A549 (cell line): Measurements from ENCODE around the gene ZNF331.

ENCODE experiments used
- CTCF ChIP-seq: fragments of >200 bp; sonication (Bioruptor Twin); formaldehyde crosslinking; IDR thresholded peaks from 3 replicates; pipeline ENCODE4 v1.5.1; 2016
- EHF ChIP-seq: fragments of 250-450 bp; sonication (Bioruptor Pico); IDR thresholded peaks from 2 replicates; pipeline ENCODE4 v1.5.0; 2020; ENCODE audit warnings: mild to moderate bottlenecking
- EP300 ChIP-seq, 2 experiments: fragments of >200 bp; sonication (Bioruptor Twin); formaldehyde crosslinking; IDR thresholded peaks; 2 replicates in 1 of 2; 3 replicates in 1 of 2; pipeline ENCODE4 v1.6.1; 2016 to 2017
- ESRRA ChIP-seq: fragments of 150-350 bp; IDR thresholded peaks from 2 replicates; pipeline ENCODE4 v1.6.1; 2014; ENCODE audit warnings: mild to moderate bottlenecking, low read length, borderline replicate concordance
- MAZ ChIP-seq: fragments of 150-350 bp; IDR thresholded peaks from 2 replicates; pipeline ENCODE4 v1.6.1; 2014; ENCODE audit warnings: antibody characterized with exemption, low read depth, low read length, borderline replicate concordance
- NR3C1 ChIP-seq: fragments of >200 bp; sonication (Bioruptor Twin); formaldehyde crosslinking; IDR thresholded peaks from 3 replicates; pipeline ENCODE4 v1.6.1; 2017
- POLR2A ChIP-seq: IDR thresholded peaks from 2 replicates; pipeline ENCODE4 v1.6.1; 2012; ENCODE audit warnings: mild to moderate bottlenecking, low read length
- RCOR1 ChIP-seq: fragments of 150-350 bp; IDR thresholded peaks from 2 replicates; pipeline ENCODE4 v1.6.1; 2014; ENCODE audit warnings: antibody characterized with exemption, low read length, low read depth
- TP53 ChIP-seq: fragments of 250-450 bp; sonication (Bioruptor Pico); IDR thresholded peaks from 2 replicates; pipeline ENCODE4 v1.5.0; 2021; ENCODE audit warnings: mild to moderate bottlenecking, moderate library complexity
- TF ChIP-seq, protein P1 (sequence below): IDR thresholded peaks from 2 replicates; pipeline ENCODE4 v1.6.1; 2012
- TF ChIP-seq, protein P2 (sequence below): fragments of 200-600 bp; sonication (generic); IDR thresholded peaks from 2 replicates; pipeline ENCODE4 v1.6.1; 2016; ENCODE audit warnings: antibody characterized with exemption, mild to moderate bottlenecking, moderate library complexity
- TF ChIP-seq, protein P3 (sequence below): fragments of 450-650 bp; IDR thresholded peaks from 2 replicates; pipeline ENCODE4 v1.6.1; 2014; ENCODE audit warnings: antibody characterized with exemption

GRCh38 chr19:53612762-53613526 lies 75.0 kb downstream of the ZNF331 start:
- TF ChIP-seq CTCF, result no peak
- no peak for TF ChIP-seq TP53 (CRISPR knock-in tag)
- TF ChIP-seq, protein P1, sequence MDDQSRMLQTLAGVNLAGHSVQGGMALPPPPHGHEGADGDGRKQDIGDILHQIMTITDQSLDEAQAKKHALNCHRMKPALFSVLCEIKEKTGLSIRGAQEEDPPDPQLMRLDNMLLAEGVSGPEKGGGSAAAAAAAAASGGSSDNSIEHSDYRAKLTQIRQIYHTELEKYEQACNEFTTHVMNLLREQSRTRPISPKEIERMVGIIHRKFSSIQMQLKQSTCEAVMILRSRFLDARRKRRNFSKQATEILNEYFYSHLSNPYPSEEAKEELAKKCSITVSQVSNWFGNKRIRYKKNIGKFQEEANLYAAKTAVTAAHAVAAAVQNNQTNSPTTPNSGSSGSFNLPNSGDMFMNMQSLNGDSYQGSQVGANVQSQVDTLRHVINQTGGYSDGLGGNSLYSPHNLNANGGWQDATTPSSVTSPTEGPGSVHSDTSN, result no peak
- no peak for TF ChIP-seq NR3C1
- TF ChIP-seq ESRRA, result no peak
- TF ChIP-seq EHF (CRISPR knock-in tag), result no peak
- TF ChIP-seq MAZ, result no peak
- TF ChIP-seq RCOR1, result no peak
- no peak for TF ChIP-seq EP300 (IDR thresholded peaks at IDR 0.05)
- TF ChIP-seq, protein P2, sequence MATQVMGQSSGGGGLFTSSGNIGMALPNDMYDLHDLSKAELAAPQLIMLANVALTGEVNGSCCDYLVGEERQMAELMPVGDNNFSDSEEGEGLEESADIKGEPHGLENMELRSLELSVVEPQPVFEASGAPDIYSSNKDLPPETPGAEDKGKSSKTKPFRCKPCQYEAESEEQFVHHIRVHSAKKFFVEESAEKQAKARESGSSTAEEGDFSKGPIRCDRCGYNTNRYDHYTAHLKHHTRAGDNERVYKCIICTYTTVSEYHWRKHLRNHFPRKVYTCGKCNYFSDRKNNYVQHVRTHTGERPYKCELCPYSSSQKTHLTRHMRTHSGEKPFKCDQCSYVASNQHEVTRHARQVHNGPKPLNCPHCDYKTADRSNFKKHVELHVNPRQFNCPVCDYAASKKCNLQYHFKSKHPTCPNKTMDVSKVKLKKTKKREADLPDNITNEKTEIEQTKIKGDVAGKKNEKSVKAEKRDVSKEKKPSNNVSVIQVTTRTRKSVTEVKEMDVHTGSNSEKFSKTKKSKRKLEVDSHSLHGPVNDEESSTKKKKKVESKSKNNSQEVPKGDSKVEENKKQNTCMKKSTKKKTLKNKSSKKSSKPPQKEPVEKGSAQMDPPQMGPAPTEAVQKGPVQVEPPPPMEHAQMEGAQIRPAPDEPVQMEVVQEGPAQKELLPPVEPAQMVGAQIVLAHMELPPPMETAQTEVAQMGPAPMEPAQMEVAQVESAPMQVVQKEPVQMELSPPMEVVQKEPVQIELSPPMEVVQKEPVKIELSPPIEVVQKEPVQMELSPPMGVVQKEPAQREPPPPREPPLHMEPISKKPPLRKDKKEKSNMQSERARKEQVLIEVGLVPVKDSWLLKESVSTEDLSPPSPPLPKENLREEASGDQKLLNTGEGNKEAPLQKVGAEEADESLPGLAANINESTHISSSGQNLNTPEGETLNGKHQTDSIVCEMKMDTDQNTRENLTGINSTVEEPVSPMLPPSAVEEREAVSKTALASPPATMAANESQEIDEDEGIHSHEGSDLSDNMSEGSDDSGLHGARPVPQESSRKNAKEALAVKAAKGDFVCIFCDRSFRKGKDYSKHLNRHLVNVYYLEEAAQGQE, result no peak
- TF ChIP-seq, protein P3, sequence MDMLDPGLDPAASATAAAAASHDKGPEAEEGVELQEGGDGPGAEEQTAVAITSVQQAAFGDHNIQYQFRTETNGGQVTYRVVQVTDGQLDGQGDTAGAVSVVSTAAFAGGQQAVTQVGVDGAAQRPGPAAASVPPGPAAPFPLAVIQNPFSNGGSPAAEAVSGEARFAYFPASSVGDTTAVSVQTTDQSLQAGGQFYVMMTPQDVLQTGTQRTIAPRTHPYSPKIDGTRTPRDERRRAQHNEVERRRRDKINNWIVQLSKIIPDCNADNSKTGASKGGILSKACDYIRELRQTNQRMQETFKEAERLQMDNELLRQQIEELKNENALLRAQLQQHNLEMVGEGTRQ, result no peak
- no peak for TF ChIP-seq POLR2A
